Rectal smooth muscle tissue (tissue), 1 donor: Measurements from ENCODE around the gene DENND2C.

Experiments used
- H3K27ac ChIP-seq: one replicate; pipeline ENCODE4 v1.7.0; 2013; ENCODE audit warnings: low read depth, low read length, inconsistent platforms
- H3K27me3 ChIP-seq: one replicate; pipeline ENCODE4 v1.7.0; 2013; ENCODE audit warnings: low read length; ENCODE audit not compliant: control insufficient read depth, insufficient read depth
- H3K36me3 ChIP-seq: one replicate; pipeline ENCODE4 v1.7.0; 2013; ENCODE audit warnings: low read length; ENCODE audit not compliant: control insufficient read depth, insufficient read depth
- H3K4me1 ChIP-seq: one replicate; pipeline ENCODE4 v1.7.0; 2013; ENCODE audit warnings: low read length; ENCODE audit not compliant: control insufficient read depth, insufficient read depth
- H3K4me3 ChIP-seq: one replicate; pipeline ENCODE4 v1.7.0; 2013; ENCODE audit warnings: low read length
- H3K9ac ChIP-seq: one replicate; pipeline ENCODE4 v1.7.0; 2013; ENCODE audit warnings: low read length

The DENND2C gene

DNA sequence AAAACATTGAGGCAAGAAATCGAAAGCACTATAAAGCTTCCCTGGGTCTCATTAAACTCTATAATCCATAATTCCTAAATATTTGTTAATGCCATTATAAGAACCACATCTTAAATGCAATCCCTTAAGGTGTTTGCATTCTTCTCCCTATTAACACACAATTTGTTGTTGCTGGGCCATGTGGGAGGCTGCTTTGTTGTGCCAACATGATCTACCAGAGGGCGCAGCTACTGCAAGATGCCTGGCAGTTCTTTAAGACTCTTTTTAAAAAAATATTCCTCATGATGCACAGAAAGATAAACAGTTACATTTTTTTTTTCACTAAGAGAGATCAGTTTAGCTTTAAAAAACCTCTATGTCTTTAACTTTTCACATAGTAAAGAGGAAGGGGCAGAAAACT is 49.4 kb downstream of the DENND2C start:
- H3K36me3 ChIP-seq: no peaks in the 10 kb centered on the region
- no peak overlapping the region for H3K9ac ChIP-seq
- no peaks in the 10 kb centered on the region for H3K27me3 ChIP-seq
- no peaks in the 10 kb centered on the region for H3K4me1 ChIP-seq
- no peak overlapping the region for H3K27ac ChIP-seq
- H3K4me3 ChIP-seq: no peak overlapping the region

DNA sequence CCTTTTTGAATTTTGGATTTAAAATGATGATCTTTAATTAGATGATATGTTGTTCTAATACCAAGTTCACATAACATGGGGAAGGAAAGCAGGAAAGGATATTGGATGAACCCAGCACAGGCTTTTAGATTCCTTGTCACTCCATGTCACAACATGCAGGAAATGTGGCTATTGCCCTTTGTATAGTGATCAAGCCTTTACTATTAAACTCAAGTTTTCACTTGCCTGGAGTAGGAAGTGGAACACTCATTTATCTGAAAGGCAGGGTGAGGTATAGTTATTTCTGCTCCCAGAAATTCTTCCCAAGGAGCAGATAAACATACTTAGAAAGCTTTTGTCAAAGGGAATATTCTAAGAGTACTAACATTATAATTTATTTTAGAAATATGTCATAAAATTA is 51.2 kb downstream of the DENND2C start:
- Histone ChIP-seq H3K27ac (no peak overlapping the region), H3K9ac (no peak overlapping the region), H3K36me3 (no peaks in the 10 kb centered on the region), H3K4me1 (no peaks in the 10 kb centered on the region), H3K27me3 (no peaks in the 10 kb centered on the region), H3K4me3 (no peak overlapping the region)

DNA sequence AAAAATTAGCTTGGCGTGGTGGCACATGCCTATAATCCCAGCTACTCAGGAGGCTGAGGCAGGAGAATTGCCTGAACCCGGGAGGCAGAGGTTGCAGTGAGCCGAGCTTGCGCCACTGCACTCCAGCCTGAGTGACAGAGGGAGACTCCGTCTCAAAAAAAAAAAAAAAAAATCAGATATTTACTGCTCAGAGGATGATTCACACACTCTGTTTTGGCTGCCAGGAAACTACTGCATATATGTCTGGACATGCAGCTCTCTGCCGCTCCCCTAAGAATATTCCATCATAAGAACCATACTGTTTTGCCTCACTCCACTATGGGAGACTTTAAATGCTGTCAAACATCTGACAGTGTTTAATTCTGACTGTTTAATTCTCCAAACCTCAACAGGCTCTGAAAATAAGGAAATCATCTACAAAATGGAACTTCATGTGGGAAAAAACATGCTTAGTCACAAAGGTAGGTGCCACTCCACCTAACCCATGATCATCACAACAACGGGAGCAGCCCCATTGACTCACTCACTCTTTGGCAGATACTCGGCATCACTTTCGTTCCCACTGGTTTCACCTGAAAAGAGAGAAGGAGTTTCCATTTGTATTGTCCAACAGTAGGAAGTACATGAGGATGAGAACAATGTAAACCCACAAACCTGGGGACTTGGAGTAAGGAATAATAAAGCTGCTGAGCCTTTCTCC is 59.2 kb downstream of the DENND2C start:
- H3K4me3 ChIP-seq: no peak overlapping the region
- H3K27me3 ChIP-seq: no peaks in the 10 kb centered on the region
- H3K9ac ChIP-seq: no peak overlapping the region
- no peaks in the 10 kb centered on the region for H3K4me1 ChIP-seq
- H3K27ac ChIP-seq: no peak overlapping the region
- no peaks in the 10 kb centered on the region for H3K36me3 ChIP-seq

DNA sequence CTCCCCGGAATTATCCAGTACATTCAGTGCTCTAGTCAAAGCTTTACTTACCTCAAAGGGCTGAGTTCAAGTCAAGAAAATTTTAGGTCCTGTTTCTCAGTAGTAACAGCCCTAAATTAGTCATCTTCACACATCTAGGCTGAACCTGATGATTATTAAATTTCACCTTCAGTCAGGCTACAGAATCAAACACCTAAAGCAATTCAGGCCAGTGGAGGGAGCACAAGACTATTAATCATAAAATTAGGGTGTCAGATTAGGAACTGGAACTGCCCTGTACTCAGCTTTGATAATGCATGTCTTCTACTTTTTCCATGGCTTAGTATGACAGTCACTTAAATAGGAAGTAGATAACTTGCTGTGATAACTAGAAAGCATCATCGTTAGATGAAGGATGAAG is 60.0 kb downstream of the DENND2C start:
- Histone ChIP-seq H3K9ac (no peak overlapping the region), H3K27me3 (no peaks in the 10 kb centered on the region), H3K27ac (no peak overlapping the region), H3K4me3 (no peak overlapping the region), H3K36me3 (no peaks in the 10 kb centered on the region), H3K4me1 (no peaks in the 10 kb centered on the region)

DNA sequence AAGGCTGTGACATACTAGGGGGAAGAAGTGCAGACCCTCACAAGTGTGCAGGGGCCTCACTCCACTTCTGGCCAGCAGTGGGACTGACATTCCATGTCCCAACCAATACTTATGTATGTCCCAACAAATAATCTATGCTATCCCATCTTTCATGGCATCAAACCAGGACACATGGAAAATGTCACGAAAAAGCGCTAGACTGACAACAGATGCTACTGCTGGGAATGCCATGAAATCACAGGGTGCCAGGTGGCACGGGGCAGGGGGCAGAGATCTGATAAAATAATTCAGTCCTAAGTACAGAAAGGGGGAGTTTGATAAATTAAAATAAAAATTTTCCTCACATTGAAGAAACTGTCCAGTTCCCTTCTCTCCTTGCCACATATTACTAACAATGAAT is 60.8 kb downstream of the DENND2C start:
- no peaks in the 10 kb centered on the region for H3K27me3 ChIP-seq
- no peak overlapping the region for H3K27ac ChIP-seq
- H3K4me3 ChIP-seq: no peak overlapping the region
- H3K36me3 ChIP-seq: peaks cover under 1% of the 10 kb centered on the region
- H3K4me1 ChIP-seq: no peaks in the 10 kb centered on the region
- no peak overlapping the region for H3K9ac ChIP-seq

DNA sequence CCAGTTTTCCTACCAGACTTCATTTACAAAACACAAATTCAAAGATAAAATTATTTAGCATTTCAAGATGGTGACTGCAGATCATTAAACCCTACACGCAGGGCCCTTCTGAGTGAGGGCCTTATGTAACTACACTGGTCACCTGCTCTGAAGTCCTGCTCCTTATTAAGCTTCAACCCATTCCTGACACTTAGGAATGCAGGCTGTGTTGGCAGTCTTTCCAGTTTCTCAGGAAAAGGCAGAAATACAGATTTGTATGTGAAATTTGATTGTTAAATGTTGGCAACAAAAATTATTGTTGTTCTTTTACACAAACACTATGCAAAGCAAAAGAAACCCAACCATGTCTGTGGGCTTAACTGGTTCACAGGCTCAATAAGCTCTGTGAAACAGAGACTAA is 62.6 kb downstream of the DENND2C start:
- Histone ChIP-seq H3K27ac (no peak overlapping the region), H3K36me3 (peaks cover 2% of the 10 kb centered on the region), H3K4me3 (no peak overlapping the region), H3K9ac (no peak overlapping the region), H3K27me3 (no peaks in the 10 kb centered on the region), H3K4me1 (no peaks in the 10 kb centered on the region)

DNA sequence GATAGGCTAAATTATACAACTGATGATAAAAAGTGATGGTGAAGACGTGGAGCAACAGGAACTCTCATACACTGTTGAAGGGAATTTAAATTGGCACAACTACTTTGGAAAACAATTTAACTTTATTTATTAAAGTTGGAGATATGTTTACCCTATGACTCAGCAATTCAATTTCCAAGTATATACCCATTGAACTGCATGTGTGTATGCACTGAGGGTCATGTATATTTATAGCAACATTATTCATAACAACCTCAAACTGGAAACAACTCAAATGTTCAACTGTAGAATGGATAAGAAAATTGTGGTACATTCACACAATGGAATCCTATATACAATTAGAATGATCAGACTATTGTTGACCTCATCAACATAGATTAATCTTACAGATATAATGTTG is 71.9 kb downstream of the DENND2C start:
- Histone ChIP-seq H3K9ac (no peak overlapping the region), H3K4me3 (no peak overlapping the region), H3K27ac (no peak overlapping the region), H3K4me1 (no peaks in the 10 kb centered on the region), H3K36me3 (no peaks in the 10 kb centered on the region), H3K27me3 (no peaks in the 10 kb centered on the region)

DNA sequence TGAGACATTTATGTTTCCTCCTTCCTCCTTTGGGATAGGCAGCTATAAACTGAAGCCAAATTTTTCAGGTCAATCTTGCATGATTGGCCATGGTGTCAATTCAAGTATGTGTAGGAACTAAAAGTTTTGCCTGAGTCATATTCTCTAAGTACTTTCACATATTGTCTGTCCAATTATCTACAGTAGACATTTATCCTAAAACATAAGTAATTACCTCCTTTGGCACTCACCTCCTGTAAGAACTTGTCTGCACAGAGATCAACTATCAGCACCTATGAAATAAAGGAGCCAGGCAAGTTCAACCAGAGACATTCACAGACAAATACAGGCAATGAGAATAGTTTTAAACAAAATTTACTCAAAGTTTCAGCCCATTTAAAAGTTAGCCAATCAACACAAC is 74.2 kb downstream of the DENND2C start:
- Histone ChIP-seq H3K27me3 (no peaks in the 10 kb centered on the region), H3K4me1 (no peaks in the 10 kb centered on the region), H3K9ac (no peak overlapping the region), H3K4me3 (no peak overlapping the region), H3K36me3 (no peaks in the 10 kb centered on the region), H3K27ac (no peak overlapping the region)

DNA sequence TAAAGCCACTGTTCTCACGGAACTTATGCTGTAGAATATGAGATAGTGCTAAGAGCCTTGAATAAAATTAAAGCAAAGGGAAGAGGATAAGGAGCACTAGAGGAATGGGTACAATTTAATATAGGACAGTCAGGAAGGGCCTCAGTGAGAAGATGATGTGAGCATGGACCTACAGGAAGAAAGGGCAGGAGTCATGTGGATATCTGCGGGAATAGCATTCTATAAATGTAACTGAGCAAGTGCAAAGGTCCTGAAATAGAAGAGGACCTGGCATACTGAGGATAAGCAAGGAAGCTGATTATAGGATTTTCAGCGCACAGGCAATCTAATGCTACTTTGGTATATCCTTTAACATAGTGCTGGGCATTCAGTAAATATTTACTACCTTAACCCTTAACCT is 75.8 kb downstream of the DENND2C start:
- no peaks in the 10 kb centered on the region for H3K4me1 ChIP-seq
- no peak overlapping the region for H3K27ac ChIP-seq
- H3K9ac ChIP-seq: no peak overlapping the region
- no peaks in the 10 kb centered on the region for H3K36me3 ChIP-seq
- no peak overlapping the region for H3K4me3 ChIP-seq
- no peaks in the 10 kb centered on the region for H3K27me3 ChIP-seq

DNA sequence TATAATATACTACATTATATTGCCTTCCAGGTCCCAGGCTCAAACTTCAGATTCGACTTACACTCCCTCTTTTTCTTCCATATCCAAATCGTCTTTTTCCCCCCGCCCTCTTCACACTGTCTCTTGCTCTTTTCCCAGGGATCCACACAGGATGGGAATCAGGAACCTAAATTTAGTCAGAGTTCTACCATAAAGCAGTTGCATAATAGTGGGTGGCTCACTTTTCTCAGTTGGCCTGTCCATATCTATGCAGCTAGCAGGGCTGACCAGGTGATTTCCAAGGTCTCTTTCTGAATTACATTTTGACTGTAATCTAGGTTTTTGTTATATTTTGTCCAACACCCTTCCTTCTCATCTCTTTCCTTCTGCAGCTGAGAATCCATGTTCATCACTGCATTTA is 80.7 kb downstream of the DENND2C start:
- H3K9ac ChIP-seq: no peak overlapping the region
- no peak overlapping the region for H3K27ac ChIP-seq
- H3K4me3 ChIP-seq: no peak overlapping the region
- H3K4me1 ChIP-seq: no peaks in the 10 kb centered on the region
- no peaks in the 10 kb centered on the region for H3K27me3 ChIP-seq
- no peaks in the 10 kb centered on the region for H3K36me3 ChIP-seq

DNA sequence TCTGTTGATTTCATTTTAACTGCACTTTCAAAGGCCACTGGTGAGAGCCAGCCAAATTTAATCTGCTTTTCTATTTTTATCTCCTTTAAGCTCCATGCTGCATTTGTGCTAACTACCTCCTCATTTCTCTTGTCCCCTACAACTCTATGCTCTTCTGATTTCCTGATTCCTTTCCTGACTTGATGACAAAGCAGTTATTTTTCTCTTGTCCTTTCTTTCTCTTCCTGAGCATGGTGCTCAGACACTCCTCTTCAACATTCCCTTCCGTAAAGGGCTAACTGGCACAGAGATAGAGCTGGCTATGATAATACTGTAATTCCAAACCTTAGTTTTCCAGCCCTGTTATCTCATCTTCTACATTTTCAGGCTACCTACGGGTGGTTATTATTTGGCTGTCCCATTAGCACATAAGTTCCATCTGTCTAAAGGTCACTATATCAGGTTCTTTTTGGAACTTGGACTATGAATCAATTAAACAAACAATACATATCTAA is 81.6 kb downstream of the DENND2C start:
- H3K27ac ChIP-seq: no peak overlapping the region
- H3K27me3 ChIP-seq: no peaks in the 10 kb centered on the region
- H3K36me3 ChIP-seq: no peaks in the 10 kb centered on the region
- no peaks in the 10 kb centered on the region for H3K4me1 ChIP-seq
- H3K4me3 ChIP-seq: no peak overlapping the region
- H3K9ac ChIP-seq: no peak overlapping the region

DNA sequence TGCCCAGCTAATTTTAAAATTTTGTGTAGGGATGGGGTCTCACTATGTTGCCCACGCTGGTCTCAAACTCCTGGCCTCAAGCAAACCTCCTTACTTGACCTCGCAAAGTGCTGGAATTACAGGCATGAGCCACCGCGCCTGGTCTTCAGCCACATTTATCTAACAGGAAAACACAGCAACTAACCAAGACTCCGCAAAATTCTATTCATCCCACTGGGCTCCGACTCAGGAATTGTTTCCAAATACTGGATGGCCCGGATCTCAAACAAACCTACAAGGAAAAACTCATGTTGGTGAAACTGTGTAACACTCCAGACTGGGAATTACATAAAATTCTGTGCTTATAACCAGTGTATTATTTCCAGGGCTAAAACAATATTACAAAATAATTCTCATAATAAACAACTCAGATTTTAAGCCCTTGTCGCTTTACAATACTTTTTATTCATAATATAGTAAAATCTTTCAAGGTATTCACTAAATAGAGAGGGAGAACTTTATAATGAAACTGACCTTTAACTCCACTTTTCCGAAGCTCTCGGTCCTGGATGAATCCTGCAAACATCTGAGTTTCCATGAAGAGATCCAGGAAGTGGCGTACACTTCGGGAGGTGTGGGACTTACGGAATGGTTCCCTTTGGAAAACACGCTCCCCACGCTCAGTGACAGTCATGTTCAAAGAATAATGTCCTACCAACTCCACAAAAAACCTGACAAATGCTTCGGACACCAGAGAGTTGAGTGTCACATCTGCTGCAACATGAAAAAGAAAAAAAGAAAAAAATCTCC is 82.5 kb downstream of the DENND2C start:
- H3K27me3 ChIP-seq: no peaks in the 10 kb centered on the region
- H3K36me3 ChIP-seq: no peaks in the 10 kb centered on the region
- H3K4me3 ChIP-seq: no peak overlapping the region
- H3K27ac ChIP-seq: no peak overlapping the region
- no peaks in the 10 kb centered on the region for H3K4me1 ChIP-seq
- H3K9ac ChIP-seq: no peak overlapping the region
